Measurements from ENCODE around the gene TBX19. TPM values are rescaled to one million over a fixed set of nuclear protein-coding genes. Genes with fewer than 3 reads are reported as not detected.

TBX19 gene
- 1 to 10 TPM; 2.2 to 4.2 (median 2.9) TPM for polyA plus RNA-seq (ENCODE audit: insufficient read length in 4 of 4)

- no peak for DNase-seq (ENCODE audit: low read depth in 4 of 4, low spot score in 3 of 4)
Observed at GRCh38 chr1:168280296-168280927, at the start of gene TBX19. Gene TBX19, plus strand, starts transcription at chr1:168280877. Its CDS starts 214 bp downstream, at chr1:168281091.

GRCh38 chr1:168234846-168235547, 45.7 kb upstream of the TBX19 start:
- DNase-seq (ENCODE audit: low read depth in 4 of 4, low spot score in 3 of 4), result no peak

- DNase-seq (ENCODE audit: low read depth in 4 of 4, low spot score in 3 of 4), result no peak
Observed at GRCh38 chr1:168235548-168235885, 45.2 kb upstream of the TBX19 start.

- DNase-seq (ENCODE audit: low read depth in 4 of 4, low spot score in 3 of 4), result no peak
Observed at GRCh38 chr1:168235937-168236336, 44.7 kb upstream of the TBX19 start.

GRCh38 chr1:168236836-168237611, 43.7 kb upstream of the TBX19 start:
- no peak for DNase-seq (ENCODE audit: low read depth in 4 of 4, low spot score in 3 of 4)

GRCh38 chr1:168243198-168243597, 37.5 kb upstream of the TBX19 start:
- no peak for DNase-seq (ENCODE audit: low read depth in 4 of 4, low spot score in 3 of 4)

DNA sequence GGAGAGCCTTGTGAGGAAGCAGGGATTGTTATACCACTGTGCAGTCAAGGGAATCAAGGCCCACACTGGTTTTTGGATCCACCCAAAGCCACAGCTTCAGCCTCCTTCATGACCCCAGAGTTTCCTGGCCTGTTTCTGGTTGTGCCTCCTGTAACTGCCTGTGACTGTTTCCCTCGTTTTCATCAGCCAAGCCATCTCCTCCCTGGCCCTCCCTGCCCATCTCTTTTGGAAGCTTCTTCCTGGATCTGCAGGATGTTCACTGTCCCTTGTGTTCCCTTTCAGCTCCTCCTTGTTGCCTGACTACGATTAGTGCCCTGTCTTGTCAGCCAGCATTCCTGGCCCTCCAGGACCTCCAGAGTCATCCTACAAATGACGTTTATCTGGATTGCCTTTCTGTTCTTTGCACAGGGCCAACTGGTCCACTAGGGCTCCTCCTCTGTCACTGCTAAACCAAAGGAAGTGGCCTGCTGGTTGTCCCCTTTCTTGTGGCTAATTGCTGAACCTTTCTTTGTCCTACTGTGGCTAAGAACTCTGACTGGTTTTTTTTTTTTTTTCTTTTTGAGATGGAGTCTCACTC, 37.0 kb upstream of the TBX19 start:
- DNase-seq (ENCODE audit: low read depth in 4 of 4, low spot score in 3 of 4), result no peak

- DNase-seq (ENCODE audit: low read depth in 4 of 4, low spot score in 3 of 4), result no peak
Observed at GRCh38 chr1:168245042-168245441, 35.6 kb upstream of the TBX19 start.

DNA sequence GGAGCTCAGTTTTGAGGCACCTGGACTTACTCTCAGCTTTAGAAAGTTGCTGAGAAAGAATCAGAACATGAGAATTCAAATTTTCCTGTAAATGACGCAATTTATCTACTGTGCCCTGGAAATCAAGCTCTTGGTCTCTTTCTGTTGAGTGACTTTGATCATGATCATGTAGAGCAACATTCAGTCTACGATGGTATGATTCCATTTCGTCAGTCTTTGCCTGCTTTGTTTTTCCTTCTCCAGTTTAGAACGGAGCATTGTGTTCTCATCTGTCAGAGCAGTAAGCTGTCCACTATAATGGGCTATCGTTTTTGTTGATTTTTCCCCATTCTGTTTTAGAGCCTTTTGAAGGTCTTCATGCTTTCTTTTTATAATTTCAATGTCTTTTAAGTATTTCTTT, 34.2 kb upstream of the TBX19 start:
- no peak for DNase-seq (ENCODE audit: low read depth in 4 of 4, low spot score in 3 of 4)

GRCh38 chr1:168252204-168252733, 28.4 kb upstream of the TBX19 start:
- DNase-seq (ENCODE audit: low read depth in 4 of 4, low spot score in 3 of 4), result no peak

GRCh38 chr1:168256164-168256563, 24.5 kb upstream of the TBX19 start:
- DNase-seq (ENCODE audit: low read depth in 4 of 4, low spot score in 3 of 4), result no peak

DNA sequence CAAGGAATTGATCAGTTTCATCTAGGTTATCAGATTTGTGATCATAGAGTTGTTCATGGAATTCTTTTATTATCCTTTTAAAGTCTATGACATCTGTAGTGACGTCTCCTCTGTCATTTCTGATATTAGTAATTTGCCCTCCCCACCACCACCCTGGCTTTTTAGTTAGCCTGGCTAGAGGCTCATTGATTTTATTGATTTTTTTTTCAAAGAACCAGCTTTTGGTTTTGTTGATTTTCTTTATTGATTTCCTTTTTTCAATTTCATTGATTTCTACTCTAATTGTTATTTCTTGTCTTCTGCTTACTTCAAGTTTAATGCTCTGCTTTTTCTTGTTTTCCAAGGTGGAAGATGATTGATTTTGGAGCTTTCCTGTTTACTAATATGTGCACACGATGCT, 23.3 kb upstream of the TBX19 start:
- DNase-seq (ENCODE audit: low read depth in 4 of 4, low spot score in 3 of 4), result no peak

- DNase-seq (ENCODE audit: low read depth in 4 of 4, low spot score in 3 of 4), result no peak
Observed at GRCh38 chr1:168259567-168259966, 21.1 kb upstream of the TBX19 start.

DNA sequence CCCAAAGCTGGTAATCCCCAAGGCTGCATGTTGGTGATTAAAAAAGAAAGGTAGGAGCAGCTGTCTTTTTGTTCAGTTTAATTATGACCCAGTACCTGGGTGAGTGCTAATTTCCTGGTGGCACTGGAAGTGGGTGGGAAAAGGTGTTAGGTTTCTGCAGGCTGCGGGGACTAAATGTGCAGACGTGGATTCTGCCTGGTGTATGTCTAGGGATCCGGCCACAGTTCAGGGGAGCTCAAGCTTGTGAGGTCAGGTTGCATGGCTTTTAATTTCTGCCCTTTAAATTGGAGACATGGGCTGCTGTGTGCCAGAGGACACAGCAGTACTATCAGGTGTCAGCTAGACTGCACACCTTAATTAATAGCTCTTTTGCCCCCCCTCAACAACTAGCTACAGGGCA, 20.3 kb upstream of the TBX19 start:
- DNase-seq (ENCODE audit: low read depth in 4 of 4, low spot score in 3 of 4), result peak in 2 of 4 donors; percentile 16 to 58

GRCh38 chr1:168261390-168261789, 19.3 kb upstream of the TBX19 start:
- DNase-seq (ENCODE audit: low read depth in 4 of 4, low spot score in 3 of 4), result no peak

DNA sequence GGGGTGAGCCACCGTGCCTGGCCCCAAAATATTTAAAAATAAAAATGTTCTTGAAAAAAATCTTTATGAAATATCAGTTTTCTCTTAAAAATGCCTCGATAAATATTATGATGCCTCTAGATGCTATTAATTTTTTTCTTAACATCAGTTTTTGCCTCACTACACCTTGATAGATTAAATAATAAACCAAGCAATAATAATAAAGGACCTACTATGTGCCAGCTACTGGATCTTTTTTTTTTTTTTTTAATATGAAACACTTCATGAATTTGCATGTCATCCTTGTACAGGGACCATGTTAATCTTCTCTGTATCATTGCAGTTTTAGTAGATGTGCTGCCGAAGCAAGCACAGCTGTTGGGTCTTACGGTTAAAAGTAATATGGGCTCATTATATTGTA, 17.5 kb upstream of the TBX19 start:
- no peak for DNase-seq (ENCODE audit: low read depth in 4 of 4, low spot score in 3 of 4)

DNA sequence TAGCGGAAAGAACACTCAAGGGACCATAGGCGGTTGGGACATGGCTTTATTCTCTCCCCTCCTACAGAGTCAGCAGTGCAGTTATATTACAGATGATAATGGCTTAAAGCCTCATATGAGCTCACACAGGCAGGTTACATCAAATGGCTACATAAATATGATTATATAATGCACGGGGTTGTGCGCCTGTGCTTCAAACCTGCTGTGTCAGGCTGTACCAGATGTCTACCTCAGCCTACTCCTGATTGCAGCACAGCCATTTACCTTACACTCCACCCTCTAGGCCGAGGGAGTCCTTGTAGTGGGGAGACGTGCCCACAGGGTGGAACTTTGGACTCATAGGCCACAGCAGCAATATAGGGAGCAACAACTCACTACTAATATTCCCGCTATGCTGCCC, 16.4 kb upstream of the TBX19 start:
- no peak for DNase-seq (ENCODE audit: low read depth in 4 of 4, low spot score in 3 of 4)

DNA sequence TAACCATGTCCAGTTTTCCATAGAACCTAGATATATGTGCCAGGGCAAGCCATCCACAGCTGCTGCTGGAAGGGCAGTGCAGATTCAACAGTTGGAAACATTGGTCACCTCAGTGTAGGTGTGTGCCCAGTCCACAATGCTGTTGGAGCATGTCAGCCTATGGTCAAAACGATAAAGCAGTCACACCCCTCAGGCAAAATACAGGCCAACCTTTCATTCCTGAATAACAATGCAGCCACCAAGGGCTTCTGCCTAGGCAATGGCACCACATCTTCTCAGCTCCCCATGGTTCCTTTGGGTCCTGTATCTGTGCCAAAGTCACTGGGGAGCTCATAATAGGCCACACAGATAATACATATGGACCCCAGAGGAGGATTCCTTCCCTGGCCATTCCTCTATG, 15.1 kb upstream of the TBX19 start:
- DNase-seq (ENCODE audit: low read depth in 4 of 4, low spot score in 3 of 4), result no peak

DNA sequence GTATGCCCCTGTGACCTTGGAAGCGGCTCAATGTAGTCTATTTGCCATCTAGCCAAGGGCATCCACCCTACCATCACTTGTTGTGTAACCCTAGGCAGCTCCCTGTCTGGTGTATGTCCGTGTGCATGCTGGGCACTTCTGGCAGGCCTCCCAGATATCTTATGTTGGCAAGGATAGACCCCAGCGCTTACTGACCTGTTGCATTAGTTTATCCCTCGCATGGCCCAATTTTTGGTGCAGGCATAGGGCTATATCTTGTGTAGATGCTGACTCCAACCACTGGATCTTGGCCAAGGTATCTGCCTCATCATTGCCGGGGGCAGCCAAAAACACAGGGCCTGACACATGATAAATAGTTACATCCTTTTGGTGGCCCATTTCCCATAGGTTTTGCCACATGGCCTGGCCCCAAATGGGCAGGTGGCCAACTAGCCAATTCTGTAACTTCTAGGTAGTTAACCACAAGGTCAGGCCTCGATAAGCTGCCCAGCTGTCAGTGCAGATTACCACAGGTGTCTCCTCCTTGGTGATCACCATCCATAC, 14.0 kb upstream of the TBX19 start:
- no peak for DNase-seq (ENCODE audit: low read depth in 4 of 4, low spot score in 3 of 4)

DNA sequence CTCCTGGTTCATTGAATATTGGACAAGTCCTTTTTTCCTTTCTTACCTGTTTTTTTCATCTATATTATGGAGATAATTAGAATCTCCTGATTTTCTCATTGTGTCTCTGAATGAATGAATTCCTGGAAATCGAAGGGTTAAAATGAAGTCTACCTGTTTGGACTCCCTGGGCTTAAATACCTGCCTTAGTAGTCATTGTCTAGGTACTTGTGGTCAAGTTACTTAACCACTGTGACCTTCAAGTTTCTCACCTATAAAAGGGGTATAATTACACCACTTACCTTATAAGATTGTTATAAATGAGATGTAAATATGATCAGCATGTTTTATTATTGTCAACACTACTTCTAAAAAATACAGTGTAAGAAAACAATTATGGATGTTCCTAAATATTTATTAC, 9.0 kb upstream of the TBX19 start:
- no peak for DNase-seq (ENCODE audit: low read depth in 4 of 4, low spot score in 3 of 4)

- DNase-seq (ENCODE audit: low read depth in 4 of 4, low spot score in 3 of 4), result no peak
Observed at GRCh38 chr1:168273575-168273974, 7.1 kb upstream of the TBX19 start.

Data from left renal pelvis (tissue), 4 donors.